GM19452 (cell line): Measurements from ENCODE around the gene ZNF653.
"Not testable (repeated sequence)": the region's sequence is repeated elsewhere in the genome, so short reads cannot be mapped to it uniquely, and the experiment has no call there.

ENCODE experiments used
- ATAC-seq: cut with Tn5 transposase; IDR thresholded peaks from one replicate; pipeline ENCODE4 v1.9.1; 2021; ENCODE audit not compliant: unreplicated experiment

The ZNF653 gene

GRCh38 chr19:11434703-11435056, 71.0 kb downstream of the ZNF653 start:
- peak; percentile 11 for ATAC-seq

DNA sequence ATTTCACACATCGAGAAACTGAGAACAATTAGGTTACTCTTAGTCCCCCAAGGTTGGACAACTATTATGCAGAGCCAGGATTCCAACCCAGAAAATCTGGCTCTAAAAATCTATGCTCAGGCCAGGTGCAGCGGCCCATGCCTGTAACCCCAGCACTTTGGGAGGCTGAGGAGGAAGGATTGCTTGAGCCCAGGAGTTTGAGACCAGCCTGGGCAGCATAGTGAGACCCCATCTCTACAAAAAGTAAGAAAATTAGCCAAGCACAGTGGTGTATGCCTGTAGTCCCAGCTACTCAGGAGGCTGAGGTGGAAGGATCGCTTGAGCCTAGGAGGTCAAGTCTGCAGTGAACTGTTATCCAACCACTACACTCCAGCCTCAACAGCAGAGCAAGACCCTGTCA, 72.1 kb downstream of the ZNF653 start:
- ATAC-seq = not testable (repeated sequence)
